Activated CD8-positive, alpha-beta memory T cell treated with anti-CD3 and anti-CD28 coated beads, Interleukin-2, amount 50 U/mL, for 4 hours (primary cell): ENCODE data around the gene AKAP13.
"Not testable (repeated sequence)": the region's sequence is repeated elsewhere in the genome, so short reads cannot be mapped to it uniquely, and the experiment has no call there.

Source experiments
- DNase-seq: peaks from one replicate; pipeline ENCODE4 v3.0.0-alpha.2; 2020

Gene AKAP13

DNA sequence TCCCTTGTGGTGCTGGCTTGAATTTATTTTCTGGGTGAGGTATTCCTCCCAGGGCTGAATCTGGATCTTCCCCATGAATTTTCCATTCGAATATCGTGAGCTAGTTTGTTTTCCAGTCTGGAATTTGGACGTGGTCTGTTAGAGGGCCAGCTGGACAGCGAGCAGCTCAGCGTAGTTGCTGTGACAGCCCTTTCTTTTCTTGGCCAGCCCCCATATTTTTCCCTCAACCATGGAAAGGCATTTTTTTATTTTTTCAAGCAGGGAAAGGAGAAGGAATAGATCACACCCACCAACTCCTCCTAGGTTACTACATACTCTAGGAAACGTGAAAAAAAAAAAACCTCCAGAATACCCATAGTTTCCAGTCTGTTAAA is 262.3 kb downstream of the AKAP13 start:
- DNase-seq: no peak

DNA sequence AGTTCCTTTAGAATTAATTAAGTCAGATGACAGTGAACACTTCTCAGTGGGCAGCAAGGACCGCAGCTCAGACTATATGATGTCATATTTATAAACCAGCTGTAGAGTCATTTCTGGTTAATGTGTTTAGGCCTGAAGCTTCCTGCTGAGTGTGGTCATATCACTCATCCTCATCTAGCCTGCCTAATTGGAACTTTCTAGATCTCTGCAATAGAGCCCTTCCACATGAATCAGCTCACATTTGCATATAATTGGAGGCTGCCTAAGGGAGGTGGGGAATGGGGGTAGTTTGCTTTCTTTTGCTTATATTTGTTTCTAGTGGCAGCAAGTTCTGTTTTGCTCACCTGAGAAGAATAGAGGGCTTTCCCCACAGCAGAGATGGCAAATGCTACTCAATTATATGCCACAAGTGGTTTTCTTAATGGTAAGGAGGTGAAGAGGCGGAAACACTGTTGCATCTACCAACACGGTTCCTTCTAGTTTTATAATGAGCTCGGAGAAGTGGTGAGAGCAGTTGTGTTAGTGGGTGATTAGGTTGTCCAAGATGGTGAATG is 266.2 kb downstream of the AKAP13 start:
- DNase-seq: no peak

DNA sequence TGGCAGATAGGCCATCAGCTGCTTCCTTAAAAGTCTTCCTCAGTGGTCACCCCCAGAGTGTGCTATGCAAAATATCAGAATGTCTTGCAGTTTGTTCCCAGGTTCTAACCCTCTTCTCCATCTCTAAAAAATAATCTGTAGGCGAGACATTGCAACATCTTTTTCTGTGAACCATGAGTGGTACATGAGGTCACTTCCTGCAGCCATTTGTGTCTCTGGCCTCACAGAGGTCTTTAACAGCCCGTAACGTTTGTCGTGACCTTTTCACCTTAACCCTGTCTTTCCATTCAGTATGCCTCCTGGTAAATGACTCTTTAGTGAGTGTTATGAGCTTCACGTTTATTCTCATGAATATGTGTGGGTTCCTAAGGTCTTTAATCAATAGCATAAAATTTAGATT is 269.0 kb downstream of the AKAP13 start:
- no peak for DNase-seq

DNA sequence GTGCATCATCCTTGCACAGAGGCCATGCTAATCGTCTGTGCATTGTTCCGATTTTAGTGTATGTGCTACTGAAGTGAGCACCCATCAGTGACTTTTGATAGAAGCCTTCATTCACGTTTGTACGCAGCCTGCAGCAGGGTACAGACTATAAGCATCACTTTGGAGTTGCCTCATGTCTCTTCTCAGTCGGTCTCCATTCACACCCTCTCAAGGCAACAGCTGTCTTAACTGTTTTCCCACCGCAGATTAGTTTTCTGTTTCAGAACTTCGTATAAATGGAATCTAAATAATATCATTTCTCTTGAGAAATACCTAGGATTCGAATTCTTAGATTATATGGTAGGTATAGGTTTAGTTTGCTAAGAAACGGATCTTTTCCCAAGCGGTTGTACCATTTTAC is 271.1 kb downstream of the AKAP13 start:
- no peak for DNase-seq

DNA sequence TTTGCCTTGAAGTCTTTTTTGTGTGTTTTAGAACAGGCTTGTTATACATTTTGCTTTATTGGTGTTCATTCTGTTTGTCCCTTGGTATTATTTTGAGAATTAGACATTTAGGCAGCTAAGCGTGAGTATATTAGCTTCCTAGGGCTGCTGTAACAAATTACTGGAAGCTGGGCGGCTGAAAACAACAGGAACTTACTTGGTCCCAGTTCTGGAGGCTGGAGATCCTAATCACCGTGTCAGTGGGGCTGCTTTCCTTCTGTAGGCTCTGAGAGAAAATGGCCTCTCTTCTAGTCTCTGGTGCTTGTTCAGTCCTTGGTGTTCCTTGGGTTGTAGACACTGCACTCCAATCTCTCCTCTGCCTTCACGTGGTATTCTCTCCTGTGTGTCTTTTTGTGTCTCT is 272.1 kb downstream of the AKAP13 start:
- no peak for DNase-seq

DNA sequence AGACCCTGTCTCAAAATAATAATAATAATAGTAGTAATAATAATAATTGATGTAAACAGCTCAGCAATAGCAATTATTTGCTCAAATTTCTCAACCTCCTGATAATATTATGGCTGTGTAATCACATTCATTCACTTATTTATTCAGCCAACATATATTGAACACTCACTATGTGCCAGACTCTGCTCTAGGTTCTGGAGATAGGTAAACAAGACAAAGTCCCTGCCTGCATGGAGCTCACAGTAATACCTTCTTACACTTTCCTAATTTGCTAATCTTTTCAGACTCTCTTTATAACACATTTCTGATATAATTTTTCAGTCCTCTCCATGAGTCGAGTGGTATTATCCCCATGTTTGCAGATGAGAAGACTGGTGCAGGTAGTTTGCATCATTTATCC is 276.7 kb downstream of the AKAP13 start:
- DNase-seq: no peak

DNA sequence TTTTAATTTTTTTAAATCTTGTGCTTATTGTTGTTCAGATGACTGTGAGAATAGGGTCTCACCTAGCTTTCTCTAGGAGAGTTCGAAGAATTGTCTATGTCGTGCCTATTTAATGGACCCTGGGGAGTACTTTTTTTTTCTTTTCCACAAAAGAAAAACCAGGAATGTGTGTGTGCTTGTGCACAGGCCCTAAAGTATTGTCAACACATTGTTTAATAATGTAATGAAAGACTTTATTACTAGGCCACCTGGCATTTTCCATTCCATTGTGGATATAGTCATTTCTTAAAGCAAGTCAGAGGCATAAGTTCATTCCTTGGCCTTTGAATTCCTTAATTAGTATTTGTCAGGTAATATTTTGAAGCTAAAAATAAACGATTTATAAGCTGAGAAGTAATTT is 278.4 kb downstream of the AKAP13 start:
- no peak for DNase-seq

DNA sequence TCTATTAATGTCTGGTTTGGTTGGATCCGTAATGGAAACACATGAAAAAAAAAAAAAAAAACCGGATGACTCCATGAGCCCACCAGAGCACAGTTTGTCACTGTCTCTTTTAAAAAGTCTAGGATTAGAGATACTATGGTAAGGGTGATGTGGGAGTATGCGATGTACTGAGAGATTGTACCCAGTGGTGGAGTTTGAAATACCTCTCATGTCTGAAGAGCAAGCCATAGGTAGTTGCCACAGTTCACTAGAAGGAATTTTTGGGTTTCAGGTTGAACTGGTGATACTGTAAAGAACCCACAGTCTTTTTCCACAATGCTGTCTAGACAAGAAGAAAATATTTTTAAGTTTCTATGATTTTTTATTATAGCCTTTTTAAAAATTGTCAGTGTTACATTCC is 281.5 kb downstream of the AKAP13 start:
- DNase-seq: no peak

DNA sequence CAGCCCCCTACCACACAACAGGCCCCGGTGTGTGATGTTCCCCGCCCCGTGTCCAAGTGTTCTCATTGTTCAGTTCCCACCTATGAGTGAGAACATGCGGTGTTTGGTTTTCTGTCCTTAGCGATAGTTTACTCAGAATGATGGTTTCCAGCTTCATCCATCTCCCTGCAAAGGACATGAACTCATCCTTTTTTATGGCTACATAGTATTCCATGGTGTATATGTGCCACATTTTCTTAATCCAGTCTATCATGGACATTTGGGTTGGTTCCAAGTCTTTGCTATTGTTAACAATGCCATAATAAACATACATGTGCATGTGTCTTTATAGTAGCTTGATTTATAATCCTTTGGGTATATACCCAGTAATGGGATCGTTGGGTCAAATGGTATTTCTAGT is 285.3 kb downstream of the AKAP13 start:
- DNase-seq: not testable (repeated sequence)

DNA sequence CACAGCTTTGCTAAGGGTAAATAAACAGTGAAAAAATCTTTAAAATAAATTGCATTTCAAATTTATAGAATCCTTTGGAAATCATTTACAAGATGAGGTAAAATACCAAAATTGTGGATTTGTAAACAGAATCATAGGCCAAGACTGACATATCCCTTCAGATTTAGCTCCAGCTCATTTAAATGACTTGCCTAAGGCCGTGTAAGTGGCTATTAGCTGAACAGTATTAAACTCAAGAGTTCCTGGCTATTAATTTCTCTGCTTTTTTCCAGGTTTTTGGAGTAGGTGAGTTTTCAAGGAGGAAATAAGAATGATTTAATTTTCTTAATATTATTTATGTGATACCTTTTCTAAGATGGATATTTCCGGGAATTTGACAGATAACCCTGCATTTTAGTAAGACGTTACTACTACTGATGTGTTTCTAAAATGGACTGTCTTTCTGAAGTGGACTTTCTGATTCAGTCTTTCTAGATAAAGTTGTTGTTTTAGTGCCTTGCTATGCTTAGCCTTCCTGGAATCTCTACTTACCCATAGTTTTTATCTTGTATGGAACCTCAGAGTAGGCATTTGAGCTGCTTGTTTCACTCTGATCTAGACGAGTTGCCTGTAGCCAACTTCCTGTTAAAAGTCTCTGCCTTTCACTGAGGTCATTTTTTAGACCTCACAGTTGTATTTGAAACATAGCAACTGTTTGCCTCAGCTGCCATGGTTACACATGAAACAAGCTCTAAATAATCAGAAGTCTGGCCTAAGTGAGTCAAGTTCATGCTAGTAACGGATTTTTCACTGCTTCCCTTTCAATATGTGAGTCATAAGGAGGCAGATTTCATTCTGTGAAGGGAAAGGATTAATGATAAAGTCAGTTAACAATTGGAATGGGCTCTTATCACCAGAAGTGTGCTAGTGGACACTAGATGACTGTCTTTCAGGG is 287.4 kb downstream of the AKAP13 start:
- peak; percentile 41 for DNase-seq

DNA sequence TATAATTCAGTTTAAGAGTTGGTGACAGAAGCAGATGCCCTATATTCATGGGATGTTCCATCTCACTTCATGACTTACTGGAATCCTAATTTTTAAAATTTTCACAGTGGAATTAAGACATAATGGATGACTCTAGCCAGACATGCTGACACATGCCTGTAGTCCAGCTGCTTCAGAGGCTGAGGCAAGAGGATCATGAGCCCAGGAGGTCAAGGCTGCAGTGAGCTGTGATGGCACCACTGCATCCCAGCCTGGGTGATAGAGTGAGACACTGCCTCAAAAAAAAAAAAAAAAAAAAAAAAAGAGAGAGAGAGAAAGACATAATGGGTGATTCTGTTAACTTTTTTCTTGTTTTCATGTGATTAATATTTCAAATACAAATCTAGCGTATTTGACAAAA is 290.8 kb downstream of the AKAP13 start:
- DNase-seq: no peak

DNA sequence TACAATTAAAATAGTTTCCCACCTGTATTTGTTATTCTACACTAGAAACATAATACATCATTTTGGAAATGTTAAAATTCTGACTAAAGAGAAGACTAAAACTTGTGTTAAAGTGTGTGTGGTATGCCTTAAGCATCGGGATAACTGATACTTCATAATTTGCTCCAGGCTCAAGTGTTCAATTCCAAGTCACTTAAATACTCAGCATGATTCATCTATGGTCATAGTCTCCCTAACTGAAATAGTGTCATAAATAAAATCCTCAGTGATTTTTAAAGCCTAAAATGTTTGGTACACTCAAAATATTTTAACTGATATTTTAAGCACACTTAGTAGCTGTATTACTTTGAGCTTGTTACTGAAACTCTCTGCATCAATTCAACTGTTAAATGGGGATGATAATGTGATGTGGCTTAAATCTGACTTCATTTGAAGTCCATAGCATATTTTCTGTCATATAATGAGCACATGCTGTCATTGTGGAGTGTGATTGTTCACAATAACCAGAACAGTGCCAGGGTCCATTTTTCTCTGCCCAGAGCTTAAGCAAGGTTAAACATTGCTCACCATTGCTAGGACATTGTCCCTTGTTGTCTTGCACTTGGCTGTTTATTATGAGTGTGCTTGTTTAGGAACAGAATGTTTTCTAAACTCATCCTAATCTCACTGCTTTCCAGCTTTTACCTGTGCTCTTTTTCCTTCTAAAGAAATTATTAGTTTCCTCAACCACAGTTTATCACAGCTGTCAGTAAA is 292.1 kb downstream of the AKAP13 start:
- DNase-seq: no peak

DNA sequence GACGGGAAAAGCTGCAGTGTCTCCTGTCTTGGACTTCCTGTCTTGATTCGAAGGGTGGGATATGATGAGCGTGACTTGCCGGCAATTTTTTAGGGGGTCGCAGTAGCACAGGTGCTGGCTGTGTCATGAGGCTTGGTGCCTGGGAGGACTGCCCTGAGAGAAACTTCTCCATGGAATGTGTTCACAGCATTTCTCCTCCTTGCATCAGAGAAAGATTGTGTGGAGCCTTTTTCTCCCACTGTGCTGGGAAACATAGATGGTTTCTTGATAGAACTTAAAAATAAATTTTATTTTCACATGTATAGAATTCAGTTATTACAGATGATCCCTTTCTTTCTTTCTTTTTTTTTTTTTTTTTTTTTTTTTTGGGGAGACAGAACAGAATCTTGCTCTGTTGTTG is 292.9 kb downstream of the AKAP13 start:
- DNase-seq: no peak

DNA sequence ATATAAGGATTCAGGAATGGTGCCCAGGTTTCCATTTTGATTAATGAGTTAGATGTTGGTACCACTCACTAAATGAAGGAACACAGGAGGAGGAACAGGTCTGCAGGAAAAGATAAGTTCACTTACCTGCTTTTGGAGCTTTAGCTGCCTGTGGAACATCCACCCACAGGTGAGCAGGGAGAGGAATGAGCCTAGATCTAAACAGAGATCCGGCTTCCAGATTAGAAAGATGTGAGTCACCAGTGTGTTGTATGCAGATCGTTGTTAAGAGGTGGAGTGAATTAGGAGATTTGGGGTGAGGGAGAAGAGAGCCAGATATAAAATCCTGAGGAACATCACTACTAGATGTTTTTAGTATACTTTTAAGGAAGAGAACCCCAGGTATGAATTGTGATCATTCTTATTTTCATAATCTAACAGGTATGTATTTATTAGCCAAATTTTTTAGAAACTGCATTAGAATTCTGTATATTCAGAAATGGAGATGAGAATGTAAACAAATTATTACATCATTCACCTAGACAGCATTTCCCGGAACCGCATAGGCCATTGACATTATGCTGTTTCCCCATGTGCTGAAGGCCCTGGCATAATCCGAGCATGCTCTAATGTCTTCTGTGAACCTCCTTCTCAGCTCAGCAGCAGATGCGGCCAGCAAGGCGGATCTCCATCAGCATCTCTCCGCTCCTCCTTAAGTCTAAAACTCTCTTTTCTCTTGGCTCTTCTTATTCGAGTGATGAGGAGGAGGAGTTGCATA is 296.1 kb downstream of the AKAP13 start:
- DNase-seq: no peak

DNA sequence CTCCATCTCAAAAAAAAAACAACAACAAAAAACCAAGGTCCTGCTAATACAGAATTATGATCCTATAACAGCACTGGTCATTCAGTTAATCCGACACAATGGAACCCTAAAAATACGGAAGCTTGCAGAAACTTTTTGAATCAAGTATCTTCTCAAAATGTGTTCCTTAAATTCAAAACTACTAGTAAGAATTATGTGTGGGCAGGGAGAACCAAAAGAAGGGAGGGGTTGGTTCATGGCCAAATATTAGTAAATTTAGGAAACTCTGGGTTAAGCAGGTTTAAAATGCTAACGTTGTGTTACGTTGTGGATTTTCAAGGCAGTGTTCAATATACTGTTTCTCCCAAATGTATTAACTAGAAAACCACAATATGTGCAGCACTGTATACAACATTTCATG is 298.8 kb downstream of the AKAP13 start:
- DNase-seq: no peak

DNA sequence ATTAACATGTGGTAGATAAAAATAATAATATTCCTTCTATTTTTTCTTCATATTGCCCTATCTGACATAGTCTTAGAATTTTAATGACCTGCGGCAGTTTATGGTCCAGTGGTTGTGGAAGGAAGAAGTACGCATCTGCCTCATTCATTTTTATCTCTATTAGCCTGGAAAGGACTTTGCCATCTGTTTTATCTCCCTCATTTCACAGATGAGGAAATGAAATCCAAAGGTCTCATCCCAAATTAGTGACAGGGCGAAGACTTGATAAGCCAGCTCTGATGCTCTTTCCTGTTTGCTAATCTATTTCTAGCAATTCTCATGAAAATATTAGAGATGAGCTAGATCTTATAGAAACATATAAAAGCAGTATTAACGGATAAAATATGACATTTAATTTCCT is 301.0 kb downstream of the AKAP13 start:
- no peak for DNase-seq

DNA sequence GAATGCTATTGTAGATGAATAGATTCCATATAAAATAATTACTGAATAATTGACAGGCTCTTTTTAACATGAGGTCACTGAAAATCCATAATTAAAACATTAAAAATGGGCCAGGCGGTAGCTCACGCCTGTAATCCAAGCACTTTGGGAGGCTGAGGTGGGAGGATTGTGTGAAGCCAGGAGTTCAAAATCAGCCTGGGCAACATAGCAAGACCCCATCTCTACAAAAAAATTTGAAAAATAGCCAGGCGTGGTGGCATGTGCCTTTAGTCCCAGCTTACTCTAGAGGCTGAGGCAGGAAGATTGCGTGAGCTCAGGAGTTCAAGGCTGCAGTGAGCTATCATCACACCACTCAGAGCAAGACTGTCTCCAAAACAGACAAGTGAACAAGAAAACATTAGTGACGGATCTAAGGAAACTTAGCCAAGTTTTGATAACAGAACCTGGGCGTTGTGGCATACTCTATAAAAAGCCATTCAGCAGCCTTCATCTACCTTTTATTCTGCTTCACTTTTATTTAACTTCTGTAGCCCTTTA is 303.8 kb downstream of the AKAP13 start:
- DNase-seq: no peak

DNA sequence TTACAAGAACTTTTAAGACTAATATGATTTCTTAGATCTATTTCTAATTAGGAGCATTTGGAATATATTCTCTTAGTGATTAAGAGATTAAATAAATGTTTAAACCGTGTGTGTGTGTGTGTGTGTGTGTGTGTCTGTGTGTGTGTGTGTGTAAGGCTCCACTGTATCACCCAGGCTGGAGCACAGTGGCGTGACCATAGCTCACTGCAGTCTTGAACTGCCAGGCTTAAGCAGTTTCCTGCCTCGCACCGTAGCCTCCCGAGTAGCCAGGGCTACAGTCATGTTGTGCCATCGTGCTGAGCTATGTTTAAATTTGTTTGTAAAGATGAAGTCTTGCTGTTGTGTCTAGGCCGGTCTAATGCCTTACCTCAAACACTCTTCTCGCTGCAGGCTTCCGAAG is 305.0 kb downstream of the AKAP13 start:
- DNase-seq: no peak

DNA sequence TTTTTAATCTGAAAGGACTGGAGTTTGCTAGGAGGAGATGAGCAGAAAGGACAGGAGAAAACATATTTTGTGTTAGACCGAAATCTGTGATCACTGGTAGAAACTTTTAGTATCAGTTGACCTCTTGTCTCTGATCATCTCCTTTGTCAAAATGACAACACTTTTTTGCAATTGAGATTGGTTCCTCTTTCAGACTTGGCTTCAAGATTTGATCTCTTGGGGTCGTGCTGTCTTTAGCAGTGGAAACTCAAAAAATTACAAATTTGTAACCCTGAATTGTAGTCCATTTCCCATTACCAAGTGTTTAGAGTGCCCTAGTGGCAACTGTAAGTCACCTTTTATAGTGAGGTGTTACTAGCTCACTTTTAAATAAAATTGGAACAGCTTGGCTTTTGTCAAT is 306.9 kb downstream of the AKAP13 start:
- DNase-seq: no peak

DNA sequence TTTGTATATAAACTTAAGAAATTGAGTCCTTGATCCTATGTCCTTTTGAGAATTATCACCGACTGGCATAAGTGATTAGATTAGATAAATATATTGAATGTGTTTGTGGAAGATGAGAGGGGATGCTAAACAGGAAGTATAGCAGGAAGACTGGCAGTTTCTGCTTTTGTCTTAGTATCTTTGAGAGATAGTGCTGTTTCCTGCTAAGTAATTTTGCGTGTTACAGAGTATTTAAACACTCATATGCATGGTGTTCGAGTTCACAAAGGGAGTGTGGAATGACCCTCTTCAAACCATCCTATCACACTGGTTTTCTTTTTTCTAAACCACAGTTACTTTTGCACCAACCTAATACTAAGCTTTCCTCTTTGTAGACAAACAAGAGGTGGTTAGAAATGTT is 308.3 kb downstream of the AKAP13 start:
- DNase-seq: no peak

DNA sequence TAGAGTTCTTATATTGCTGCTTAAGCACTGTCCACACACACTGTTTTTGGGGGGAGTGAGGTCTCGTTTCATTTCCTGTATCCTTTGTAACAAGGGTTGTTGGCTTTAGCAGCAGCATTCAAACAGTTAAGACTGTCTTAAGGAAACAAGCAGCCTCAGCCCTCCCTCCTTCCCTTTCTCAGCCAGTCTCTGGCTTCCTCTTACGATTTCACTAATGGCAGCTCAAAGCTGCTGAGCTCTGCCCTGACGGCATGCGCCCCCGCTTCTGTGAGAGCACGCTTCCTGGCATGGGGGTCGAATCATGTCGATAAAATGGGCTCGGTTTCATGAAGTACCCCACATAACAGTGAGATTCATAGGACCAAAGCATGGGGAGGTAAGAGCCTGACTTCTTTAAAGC is 309.3 kb downstream of the AKAP13 start:
- peak; percentile 65 for DNase-seq

DNA sequence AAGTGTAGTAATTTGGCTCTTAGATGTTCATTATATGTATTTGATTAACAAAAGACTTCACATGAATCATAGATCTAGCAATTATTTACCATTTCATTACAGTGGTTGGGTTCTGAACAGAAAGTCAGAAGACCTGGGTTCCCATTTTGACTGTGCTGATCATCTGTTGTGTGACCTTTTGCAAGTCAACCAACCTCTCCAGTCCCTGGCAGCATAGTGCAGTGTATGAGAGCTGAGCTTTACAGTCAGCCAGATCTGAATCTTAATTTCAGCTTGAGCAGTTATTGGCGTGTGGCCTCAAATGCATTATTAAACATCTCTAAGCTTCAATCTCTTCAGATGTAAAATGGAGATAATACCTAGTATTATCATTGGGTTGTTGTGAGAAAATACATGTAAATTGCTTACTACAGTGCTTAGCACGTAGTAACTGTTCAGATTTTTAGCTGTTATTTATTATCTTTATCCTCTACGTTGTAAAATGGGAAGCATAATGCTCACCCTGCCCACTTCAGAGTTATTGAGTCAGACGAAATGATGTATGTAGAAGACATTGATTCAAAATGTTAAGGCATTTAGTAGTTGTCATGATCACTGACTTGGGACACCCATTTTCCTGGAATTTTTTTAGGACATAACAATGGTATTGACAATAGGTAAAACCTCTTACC is 310.3 kb downstream of the AKAP13 start:
- peak; percentile 44 for DNase-seq
